ENCODE measurements around the gene ERC1.
"Not testable (repeated sequence)": the region's sequence is repeated elsewhere in the genome, so short reads cannot be mapped to it uniquely, and the experiment has no call there.

Gene ERC1

DNA sequence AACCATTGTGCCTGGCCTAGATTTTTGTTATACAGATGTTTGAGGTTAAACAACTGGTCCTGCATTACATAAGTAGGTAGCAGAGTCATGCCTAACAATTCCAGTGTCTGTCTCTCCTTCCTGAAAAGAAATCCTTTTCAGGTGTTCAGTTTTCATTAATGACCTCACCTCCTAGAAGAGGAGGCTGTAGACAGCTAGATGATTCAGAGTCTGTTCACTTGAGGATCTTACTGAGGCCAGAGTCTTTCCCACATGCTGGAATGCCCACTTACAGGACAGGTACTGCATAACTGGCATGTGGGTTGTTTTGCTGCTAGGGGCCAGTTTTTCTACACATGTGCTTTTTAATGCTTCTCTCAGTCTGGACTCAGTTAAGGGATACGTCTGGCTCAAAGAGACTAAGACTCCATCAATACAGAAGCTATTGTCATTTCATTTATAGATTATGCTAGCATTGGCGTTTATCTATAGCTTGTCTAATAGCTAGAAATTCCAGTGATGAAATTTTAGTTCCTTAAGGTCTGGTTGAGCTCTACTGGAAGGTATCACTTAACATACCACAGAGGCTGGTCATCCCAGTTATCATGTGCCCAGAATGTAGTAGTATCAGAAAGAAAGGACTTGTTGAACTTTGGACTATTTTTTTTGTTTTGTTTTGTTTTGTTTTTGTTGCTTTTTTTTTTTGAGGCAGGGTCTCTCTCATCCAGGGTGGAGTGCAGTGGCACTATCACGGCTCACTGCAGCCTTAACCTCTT, 206.4 kb downstream of the ERC1 start:
- DNase-seq: no peak

DNA sequence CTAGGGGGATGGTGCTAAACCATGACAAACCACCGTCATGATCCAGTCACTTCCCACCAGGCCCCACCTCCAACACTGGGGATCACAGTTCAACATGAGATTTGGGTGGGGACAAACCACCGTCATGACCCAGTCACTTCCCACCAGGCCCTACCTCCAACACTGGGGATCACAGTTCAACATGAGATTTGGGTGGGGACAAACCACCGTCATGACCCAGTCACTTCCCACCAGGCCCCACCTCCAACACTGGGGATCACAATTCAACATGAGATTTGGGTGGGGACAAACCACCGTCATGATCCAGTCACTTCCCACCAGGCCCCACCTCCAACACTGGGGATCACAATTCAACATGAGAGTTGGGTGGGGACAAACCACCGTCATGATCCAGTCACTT, 207.8 kb downstream of the ERC1 start:
- DNase-seq: not testable (repeated sequence)

DNA sequence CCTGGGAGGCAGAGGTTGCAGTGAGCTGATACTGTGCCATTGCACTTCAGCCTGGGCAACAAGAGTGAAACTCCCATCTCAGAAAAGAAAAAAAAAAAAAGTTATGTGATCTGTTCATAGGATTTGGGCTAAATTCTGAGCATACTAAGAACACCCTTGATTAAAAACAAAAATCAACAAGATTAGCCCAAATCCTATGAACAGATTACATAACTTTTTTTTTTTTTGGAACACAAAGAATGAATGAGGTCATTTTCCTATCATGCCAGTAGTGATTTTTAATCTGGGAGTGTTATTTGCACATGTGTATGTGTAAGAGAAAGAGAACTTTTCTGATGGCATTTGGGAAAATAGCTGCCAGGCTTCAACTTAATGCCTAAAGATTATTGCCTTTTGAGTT, 208.7 kb downstream of the ERC1 start:
- DNase-seq: no peak

DNA sequence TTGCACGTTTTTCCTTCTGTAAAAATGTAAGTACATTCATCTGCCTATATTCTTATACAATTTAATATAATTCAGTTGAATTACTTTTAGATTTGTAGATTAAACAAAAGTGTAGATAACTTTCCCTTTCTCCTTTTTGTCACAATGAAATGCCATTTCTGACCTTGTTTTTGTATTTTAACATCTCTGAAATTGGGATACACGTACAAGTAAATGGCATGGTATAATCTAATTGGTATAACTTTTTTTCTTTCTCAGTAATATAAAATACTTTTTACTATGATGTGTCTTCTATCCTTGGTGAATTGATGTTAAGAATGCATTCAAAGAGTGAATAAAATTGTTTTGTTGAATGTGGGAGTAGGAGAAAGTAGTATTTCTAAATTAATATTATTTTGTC, 210.0 kb downstream of the ERC1 start:
- no peak for DNase-seq

DNA sequence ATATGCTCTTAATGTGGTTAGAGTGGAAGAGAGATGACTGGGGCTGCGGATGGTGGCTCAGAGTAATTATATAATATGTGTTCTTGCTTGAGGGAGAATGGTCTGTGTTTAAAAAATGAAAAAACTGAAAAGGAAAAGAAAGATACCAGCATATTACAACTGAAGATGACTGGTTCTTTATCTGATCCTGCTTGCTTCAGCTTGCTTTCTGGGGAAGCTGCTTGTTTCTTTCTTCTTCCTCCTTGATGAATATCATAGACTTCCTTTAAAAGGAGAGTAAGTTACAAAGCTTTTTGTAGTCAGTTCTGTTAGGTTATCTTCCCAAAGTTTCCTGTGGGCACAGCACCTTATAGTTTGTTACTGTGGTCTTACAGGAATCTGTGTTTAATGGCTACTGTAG, 210.9 kb downstream of the ERC1 start:
- peak in 1 of 5 experiments; percentile 16 for DNase-seq

DNA sequence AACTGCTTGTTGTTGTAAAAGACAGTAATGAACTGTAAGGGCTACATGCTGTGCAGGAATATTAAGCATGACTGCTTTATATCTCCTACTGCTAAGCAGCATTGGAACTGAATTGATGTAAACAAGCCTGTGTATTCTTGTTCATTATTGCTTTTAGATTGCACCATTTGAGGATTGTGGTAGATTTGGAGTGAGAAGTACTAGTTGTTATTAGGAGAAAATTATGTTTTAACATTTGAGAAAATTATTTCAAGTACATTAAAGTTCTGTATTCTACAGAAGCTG, 212.7 kb downstream of the ERC1 start:
- DNase-seq: no peak

DNA sequence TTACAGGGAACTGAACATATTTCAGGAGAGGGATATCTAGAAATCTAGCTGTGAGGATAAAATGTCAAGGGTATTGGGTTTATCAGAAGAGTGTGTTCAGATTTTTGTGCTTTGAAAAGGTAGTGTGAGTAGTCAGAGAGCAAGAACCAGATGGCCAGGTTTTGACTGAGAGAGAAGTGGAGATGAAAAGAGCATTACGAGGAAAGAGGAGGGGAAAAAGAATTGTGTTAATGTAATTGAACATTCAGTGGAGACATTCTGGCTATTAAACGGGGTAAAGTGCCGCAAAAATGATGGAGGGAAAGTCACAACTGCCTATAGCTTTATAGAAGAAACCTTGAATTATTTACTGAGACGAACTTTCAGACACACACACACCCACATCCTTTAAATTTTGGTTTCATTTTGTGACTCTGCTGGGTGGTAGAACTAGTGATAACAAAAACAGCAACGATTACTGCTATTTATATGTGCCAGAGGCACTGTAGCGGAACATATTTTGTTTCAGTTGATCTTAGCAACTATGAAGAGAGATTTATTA, 213.6 kb downstream of the ERC1 start:
- DNase-seq: peak in 2 of 5 experiments; percentile 10 to 83

DNA sequence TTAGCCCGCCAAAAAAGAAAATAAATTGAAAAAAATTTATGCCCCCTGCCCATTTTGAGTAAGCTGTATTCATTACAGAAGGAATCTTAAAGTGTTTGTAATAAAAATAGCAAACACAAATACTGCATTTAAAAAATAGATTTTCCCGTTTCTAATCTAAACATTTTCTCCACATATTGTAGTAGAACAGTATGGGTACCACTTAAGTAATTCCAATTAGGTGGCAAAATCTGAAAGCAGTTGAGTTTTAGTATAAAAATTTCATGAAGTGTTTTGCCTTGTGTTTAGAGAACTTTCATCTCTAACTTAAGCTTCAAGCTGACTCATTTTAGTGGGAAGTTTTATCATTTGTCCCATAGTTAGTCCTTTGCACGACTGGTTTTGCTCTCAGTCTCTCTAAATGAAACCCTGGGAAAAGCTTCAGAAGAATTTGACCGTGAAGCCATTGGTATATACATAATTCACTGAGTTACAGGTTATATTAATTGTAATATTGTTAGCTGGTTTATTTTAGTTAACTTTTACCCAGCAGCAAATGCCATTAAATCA, 214.6 kb downstream of the ERC1 start:
- DNase-seq: no peak

DNA sequence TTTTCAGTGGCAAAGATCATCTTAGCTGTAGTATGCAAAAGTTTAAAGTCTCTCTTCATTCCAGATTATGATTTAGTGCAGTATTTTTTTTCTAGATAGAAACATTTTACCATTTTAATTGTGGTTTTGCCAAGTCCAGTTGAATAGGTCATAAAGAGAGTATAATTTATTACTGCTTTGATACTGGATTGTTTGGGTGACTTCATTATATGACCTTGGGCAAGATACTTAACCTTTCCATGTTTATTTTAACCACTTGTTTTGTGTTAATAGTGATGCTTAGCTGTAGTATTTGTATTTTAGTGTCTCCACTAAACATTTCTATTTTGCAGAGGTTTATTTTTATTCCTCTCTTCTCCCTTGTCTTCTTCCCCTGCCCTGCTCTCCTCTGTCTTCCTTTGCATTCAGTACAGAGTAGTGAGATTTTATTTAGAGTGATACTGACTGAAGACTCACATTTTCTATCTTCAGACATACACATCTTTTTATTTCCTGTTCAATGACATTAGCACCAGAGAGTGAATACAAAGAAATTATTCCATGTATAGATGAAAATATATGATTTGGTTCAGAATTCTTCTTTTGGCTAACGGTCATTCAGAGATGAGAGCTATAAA, 215.2 kb downstream of the ERC1 start:
- DNase-seq: no peak

DNA sequence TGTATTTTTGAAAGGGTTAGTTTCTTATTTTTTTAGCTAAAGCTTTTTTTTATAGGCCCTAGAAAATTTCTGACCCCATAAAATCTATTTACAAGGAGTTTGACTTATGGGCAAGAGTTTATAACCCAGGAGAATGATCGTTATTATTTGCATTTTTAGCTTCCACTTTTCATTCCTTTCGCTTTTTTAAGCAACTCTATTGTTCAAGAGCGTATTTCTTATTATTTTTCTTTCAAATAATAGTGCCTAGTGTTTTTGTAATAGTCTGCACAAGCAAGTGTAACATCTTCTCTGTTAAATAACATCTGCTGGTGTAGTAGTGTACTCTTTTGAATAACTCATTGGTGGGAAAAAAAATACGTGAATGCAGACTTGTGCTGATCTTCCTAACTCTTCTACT, 216.3 kb downstream of the ERC1 start:
- DNase-seq: no peak

DNA sequence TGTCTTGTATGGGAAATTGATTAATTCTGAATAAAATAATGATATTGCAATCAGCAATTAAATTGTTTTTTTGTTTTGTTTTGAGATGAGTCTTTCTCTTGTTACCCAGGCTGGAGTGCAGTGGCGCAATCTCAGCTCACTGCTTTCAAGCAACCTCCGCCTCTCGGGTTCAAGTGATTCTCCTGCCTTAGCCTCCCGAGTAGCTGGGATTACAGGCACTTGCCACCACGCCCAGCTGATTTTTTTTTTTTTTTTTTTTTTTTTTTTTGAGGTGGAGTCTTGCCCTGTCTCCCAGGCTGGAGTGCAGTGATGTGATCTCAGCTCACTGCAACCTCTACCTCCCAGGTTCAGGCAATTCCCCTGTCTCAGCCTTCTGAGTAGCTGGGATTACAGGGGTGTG, 217.7 kb downstream of the ERC1 start:
- not testable (repeated sequence) for DNase-seq

DNA sequence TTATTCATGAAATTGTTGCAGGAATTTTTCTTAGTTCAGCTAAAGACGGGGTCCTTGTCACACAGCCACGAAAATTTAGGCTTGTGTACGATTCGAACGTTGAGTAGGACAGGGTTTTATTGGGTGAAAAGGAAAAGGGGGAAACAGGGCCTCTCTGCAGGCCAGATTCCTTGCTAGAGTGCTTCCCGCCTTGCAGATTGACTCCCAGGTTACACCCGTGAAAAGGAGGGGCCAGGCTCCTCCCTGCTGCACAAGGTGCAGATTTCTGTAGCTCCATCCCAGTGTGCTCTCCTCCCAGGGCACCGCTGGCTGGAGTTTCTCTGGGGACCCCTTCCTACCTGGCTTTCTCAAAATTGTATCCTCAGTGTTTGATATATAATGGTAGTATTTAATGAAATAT, 221.5 kb downstream of the ERC1 start:
- no peak for DNase-seq

DNA sequence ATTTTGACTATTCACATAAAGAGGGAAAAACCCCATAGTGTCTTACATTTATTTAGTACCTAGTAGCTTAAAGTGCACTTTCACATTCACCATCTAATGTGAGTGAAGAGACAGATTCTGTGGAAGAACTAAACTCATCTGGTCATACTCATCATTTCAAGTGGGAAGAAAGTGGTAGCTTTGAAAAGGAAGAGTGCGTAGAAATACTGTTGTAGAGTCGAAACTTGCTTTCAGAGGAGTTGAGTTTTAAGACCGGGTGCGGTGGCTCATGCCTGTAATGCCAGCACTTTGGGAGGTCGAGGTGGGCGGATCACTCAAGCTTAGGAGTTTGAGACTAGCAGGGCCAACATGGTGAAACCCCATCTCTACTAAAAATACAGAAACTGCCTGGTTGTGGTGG, 222.2 kb downstream of the ERC1 start:
- peak in 2 of 5 experiments; percentile 18 to 25 for DNase-seq

DNA sequence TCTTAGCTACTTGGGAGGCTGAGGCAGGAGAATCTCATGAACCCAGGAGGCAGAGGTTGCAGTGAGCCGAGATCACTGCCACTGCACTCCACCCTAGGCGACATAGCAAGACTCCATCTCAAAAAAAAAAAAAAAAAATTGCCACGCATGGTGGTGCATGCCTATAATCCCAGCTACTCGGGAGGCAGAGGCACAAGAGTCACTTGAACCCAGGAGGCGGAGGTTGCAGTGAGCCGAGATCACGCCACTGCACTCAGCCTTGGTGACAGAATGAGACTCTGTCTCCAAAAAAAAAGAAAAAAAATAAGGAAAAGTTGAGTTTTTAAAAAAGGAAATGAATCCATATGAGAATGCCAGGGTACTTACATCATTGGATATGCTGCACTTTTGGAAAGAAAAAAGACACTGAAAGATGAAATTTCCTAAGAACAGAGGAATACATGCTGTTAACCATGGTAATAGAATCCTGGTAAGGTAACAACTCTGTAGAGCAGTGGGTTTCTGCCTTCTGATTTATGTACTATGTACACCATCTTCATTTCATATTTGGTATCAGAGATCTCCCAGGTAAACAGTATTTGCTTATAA, 222.7 kb downstream of the ERC1 start:
- DNase-seq: no peak

DNA sequence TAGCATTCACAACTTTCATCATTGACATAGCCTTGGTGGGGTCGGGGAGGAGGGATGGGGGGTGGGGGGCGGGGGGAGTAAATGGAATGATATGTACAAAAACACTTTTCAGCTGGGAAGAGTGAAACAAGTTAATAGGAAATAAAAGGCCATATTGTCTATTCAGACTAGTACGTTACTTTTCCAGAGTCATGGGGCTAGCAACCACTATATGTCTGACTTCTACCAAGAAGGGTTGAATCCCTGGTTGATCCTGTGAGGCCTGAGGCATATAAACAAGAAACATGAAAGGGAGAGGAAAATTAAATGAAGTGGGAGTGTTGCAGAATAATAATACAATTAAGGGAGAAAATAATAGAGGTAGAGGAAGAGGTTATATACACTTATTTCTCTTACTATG, 225.5 kb downstream of the ERC1 start:
- DNase-seq: no peak

DNA sequence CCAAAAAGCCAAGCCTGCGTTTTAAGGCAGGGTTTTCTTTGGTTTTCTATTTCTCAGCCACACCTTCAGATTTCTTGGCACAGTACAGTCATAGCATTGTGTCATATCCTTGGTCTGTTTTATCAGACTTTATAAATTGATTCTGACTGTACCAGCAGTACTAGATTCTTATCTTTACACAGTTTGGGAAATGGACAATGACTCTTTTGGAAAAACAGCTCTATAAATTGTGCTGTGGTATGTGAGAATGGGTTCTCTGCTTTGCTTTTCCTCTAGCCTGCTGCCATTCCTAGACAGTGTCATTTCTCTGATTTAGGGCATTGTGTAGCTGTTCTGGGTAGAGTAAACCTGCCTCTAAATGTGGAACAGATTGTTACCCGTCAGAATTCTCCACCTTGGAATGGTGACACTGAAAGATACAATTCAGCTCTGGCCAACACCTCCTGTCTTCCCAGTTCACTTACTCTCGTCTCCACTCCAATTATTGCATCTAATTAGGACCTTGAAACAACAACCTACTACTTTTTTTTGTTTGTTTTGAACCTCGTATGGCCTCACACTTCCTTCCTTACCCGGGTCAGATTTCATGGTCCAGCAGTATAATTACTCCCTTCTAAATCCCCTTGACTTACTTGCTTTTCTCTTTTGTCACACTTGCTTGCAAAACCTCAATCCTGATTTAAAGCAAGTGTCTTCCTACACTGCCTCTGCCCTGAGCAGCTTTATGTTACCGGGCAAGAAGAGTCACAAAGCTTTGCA, 226.3 kb downstream of the ERC1 start:
- no peak for DNase-seq

DNA sequence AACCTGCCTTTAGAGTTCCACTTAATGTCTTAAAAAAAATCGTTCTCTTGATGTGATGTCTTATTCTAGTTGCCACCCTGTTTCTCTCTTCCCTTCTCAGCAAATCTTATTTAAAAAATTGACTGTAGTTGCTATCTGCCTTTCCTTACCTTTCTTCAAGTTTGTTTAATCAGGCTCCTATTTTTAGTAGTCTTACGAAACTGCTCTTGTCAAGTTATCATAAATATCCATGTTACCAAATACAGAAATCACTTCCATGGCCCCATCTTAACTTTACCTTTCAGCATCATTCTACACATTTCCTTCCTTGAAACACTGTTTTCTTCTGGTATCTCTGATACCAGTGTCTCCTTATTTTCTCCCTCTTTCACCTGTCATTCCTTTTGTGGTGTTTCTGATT, 227.3 kb downstream of the ERC1 start:
- DNase-seq: no peak

DNA sequence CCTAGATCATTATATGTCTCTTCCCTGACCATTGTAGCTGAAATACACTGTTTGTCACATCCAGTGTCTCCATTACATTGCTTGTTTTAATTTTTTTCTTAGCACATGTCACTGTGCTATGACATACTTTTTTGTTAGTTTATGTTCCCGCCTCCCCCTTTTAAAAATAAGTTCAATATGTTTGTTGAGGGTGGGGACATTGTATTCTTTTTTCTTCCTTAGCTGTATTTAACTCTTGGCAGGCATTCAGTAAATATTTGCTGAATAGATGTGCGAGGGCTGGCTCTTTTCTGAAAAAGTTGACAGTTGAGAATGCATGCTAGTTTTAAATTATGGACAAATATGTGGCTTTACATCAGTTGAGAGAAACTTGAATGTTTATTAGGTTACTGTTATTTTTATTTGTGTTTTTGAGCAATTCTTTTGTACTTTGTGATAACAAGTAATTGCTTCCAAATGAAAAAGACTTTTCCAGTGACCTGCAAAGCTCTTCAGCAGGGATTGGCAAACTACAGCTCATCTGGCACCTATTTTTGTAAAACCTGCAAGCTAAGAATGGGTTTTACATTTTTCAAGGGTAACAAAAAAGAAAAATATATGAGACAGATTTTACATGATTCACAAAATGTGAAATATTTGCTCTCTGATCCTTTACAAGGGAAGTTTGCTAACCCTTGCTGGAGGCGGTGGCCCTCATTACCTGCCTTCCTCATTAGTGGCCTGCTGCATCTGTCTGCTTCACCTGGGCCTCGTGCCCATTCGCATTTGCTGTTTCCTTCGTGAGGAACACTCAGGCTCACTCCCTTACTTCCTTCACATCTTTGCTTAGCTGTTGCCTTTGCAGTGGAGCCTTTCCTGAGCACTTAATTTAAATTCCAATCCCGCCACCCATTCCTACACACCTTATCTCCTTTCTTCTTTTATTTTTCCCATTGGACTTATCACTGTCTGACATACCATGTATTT, 229.4 kb downstream of the ERC1 start:
- DNase-seq: no peak

DNA sequence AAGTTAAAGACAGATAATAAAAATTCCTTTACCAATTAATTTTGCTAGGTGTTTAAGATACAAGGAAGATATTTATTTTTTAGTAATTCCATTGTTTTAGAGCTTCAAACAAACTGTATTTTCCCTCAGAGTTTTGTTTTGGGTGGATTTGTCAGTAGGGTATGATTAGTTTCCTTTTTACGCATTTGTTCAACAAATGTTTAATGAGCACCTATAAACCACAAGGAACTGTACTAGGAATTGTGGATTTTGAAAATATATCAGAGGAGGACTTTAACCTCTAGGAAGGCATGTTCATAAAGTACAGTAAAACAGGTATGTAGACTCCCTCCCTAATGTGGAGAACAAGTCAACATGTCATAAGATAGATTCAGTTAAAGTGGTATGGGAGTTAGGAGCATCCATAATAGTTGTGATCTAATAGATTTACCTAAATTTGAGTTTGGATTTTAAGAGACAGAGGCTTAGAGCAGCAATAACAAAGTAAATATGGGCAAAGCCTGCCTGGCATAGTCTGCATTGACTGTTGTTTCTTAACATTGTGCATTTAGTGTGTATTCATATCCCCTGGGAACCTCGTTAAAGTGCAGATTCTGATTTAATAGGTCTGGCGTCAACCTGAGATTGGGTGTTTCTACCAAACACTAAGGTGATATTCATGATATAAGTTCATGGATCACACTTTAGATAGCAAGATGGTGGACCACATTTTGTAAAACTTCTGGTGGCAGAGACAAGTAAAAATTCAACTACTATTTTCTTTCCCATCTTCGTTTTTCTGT, 232.0 kb downstream of the ERC1 start:
- DNase-seq: no peak

DNA sequence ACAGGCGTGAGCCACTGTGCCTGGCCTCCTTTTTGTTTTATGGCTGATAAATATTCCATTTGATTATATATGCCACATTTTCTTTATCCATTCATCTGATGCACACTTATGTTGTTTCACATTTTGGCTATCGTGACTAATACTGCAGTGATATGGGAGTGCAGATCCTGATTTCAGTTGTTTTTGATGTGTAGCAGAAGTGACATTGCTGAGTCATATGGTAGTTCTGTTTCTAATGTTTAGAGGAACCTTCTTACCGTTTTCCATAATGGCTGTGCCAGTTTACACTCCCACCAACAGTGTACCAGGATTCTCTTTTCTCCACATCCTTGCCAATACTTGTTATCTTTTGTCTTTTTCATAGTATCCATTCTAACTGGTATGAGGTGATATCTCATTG, 235.9 kb downstream of the ERC1 start:
- DNase-seq: peak in 1 of 5 experiments; percentile 54

DNA sequence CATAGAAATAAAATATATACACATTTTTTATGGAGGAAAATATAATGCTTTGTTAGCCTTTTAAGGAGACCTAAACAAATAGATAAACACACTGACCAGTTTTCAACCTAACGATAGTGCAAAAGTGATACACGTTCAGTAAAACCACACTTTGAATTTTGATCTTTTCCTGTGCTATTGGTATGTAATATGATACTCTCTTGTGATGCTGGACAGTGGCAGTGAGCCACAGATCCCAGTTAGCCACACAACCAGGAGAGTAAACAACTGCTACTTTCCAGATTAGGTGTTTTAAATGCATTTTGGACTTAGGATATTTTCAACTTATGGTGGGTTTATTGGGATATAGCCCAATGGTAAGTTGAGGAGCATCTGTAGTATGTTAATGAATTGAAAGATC, 243.1 kb downstream of the ERC1 start:
- DNase-seq: no peak
